Omental fat pad (tissue), 4 donors: Measurements from ENCODE around the gene MLIP. TPM values are rescaled to one million over a fixed set of nuclear protein-coding genes. Genes with fewer than 3 reads are reported as not detected.
"Not testable (repeated sequence)": the region's sequence is repeated elsewhere in the genome, so short reads cannot be mapped to it uniquely, and the experiment has no call there.

Experiments used
- ATAC-seq: fragments of 150-250 bp; one replicate; pipeline ENCODE4 v1.9.1; 2016; ENCODE audit warnings: mild to moderate bottlenecking, moderate library complexity; ENCODE audit not compliant: low FRiP score
- DNase-seq: peaks from one replicate; pipeline ENCODE4 v3.0.0-alpha.2; 2019; ENCODE audit warnings: low spot score
- CTCF ChIP-seq, 3 donors: fragments of 450-650 bp; IDR thresholded peaks; one replicate each; pipeline ENCODE4 v1.5.1; 2016 to 2017; ENCODE audit warnings: antibody characterized with exemption in 3 of 3, mild to moderate bottlenecking in 3 of 3, moderate library complexity in 2 of 3
- total RNA-seq, 4 donors: library from RNA; depleted of rRNA; stranded (reverse); fragments of >200 nt; gene quantifications; one replicate each; pipeline ENCODE4 v1.1.0, GENCODE V29; 2016

The MLIP gene
- total RNA-seq, 4 donors from 2014 or later: 0.47 to 2.3 (median 0.75) TPM; not detected in 1

DNA sequence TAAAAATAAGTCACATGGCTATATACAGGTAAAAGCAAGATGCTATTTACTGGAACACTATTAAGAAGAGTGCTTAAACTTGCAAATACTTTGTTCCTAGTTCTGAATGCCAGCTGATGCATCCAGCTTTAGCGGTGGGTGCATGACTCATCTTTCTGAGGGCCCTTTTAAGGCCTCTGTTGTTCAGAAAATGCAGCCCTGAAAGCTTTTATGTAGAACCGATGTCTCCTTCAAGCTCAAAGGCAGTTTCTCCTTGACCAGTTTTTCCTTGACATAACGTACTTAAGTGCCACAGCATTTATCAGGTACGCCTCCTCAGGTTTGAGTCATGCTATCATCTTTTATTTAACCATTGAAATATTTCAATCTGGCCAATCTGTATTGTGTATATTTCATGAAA is 82.8 kb downstream of the MLIP start:
- ATAC-seq: peak; percentile 41
- TF ChIP-seq CTCF (IDR thresholded peaks at IDR 0.05): no peak

GRCh38 chr6:54195637-54196036 is 84.4 kb downstream of the MLIP start:
- ATAC-seq: no peak
- no peak for DNase-seq
- no peak for TF ChIP-seq CTCF (IDR thresholded peaks at IDR 0.05)

More for the DNA sequence above, 82.8 kb downstream of the MLIP start:
- DNase-seq: no peak

DNA sequence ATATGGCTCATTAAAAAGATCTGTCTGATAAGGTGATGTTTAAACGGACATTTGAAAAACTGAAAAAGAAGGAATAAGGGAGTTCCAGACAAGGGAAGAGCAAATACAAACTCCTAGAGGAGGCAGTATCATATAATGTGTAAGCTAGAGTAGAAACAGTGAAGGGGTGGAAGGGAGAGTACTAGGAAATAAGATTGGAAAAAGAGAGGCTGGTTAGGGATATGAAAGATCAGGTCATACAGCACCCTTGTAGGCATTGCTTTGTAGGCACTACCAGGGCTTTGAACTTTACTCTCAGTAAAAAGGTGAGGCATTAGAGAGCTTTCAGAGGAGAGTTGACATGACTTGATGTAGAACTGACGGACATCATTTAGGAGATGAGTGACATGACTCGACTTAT is 85.7 kb downstream of the MLIP start:
- no peak for TF ChIP-seq CTCF (IDR thresholded peaks at IDR 0.05)
- DNase-seq: no peak
- no peak for ATAC-seq

- ATAC-seq (no peak), DNase-seq (no peak)
- TF ChIP-seq CTCF (IDR thresholded peaks at IDR 0.05): no peak
These were observed 86.9 kb downstream of the MLIP start for GRCh38 chr6:54198134-54198533.

DNA sequence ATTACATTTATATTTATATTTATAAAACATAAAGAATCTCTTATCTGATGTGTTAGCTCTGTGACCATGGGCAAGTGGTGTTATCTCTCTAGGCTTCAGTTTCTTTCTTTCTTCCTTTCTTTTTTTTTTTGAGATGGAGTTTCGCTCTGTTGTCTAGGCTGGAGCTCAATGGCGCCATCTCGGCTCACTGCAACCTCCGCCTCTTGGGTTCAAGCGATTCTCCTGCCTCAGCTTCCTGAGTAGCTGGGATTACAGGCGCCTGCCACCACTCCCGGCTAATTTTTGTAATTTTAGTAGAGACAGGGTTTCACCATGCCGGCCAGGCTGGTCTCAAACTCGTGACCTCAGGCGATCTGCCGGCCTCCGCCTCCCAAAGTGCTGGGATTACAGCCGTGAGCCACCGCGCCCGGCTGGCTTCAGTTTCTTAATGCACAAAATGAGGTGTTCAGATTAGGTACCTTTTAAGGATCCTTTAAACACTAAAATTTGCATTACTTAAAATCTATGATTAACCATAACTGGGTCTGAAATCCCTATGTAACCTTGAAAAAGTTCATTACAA is 92.3 kb downstream of the MLIP start:
- ATAC-seq, DNase-seq: not testable (repeated sequence)

GRCh38 chr6:54204921-54205591 is 93.8 kb downstream of the MLIP start:
- TF ChIP-seq CTCF (IDR thresholded peaks at IDR 0.05): no peak
- DNase-seq (no peak), ATAC-seq (no peak)

DNA sequence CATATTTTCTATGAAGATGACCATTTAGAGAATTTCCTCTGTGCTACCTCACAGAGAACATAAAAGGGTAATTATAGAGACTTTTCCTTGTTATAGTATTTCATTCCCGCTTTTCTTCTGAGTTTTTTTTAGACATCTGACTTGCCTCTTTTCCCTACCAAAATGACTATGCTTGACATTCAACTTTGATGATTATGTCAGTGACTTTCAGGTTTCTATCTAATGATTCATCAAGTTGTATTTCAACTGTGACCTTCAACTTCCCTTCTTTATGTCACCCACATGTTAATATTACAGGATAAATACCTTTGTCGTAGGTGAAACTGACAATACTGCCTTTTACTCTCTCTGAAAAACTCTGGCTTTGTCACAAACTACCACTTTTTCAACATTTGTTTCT is 95.3 kb downstream of the MLIP start:
- ATAC-seq (no peak), DNase-seq (no peak)
- no peak for TF ChIP-seq CTCF (IDR thresholded peaks at IDR 0.05)

DNA sequence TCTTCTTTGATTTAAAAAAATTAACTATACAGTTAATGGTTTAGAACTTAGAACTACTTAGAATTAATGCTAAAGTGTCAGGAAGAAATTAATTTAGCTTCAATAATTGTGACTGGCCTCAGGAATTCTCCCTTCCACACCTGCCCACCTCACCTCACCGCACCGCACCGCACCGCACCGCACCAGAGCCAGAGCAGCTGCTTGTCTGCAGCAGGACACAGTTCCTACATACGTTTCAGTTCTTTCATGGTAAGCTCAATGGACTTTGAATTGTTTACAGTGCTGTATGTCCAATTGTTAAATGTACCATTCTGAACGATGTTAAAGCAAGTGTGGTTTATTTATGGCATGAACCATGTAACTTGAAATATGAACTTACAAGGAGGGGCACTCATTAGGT is 98.7 kb downstream of the MLIP start:
- ATAC-seq, DNase-seq: not testable (repeated sequence)
